HL-60/S4 treated with phorbol 12-myristate 13-acetate at 8.2 ng/mL for 4 days and 3 days (cell line): ENCODE results near the gene KCNG1.

Source experiments
- in situ Hi-C: fragments of 300-500 bp; cut with MboI; formaldehyde crosslinking; loops from 2 replicates; pipeline ENCODE4 v1.15.0; 2022; ENCODE audit warnings: low sequenced_read_pairs

The KCNG1 gene

DNA sequence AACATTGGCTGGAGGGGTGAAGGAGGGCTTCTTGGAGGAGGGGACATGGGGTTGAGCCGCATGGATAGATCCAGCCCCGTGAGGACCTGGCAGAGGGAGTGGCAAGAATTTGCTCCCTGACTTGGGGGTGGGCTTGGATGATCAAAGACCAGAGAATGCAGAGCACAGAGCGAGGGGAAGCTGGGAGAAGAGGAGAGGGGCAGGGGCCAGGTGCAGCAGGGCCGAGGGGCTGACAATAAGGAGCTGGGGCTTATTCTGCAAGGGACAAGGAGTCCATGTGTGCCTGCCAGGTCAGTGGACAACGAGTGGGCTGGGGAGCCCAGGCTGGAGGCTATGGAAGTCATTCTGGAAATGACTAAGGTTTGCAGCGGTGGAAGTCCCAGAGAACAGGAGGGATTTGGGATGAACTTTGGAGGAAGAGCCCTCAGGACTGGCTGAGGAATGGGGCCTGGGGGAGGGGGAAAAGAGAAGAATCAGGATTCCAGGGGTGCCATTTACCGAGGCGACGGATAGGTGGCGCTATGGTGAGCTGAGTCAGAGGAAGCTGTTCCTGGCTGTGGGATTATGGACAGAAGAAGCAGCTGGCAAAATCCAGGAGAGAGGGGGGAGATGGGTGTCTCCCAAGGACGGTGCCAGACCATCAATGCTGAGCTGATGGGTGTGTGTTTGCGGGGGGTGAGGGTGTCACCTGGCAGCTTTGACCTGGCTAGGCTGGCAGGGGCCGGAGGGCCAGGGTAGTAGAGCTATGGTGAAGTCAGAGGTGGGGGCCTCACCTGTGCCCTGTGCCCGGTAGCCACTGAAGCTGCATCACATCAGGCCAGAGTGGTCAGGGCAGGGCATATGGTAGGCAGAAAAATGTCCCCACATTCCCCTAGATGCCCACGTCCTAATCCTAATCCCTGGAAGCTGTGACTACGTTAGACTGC, 7.8 kb downstream of the KCNG1 start:
- in situ Hi-C loops: no loop called here

GRCh38 chr20:51013577-51014330, 9.2 kb downstream of the KCNG1 start:
- in situ Hi-C loops: no loop called here

DNA sequence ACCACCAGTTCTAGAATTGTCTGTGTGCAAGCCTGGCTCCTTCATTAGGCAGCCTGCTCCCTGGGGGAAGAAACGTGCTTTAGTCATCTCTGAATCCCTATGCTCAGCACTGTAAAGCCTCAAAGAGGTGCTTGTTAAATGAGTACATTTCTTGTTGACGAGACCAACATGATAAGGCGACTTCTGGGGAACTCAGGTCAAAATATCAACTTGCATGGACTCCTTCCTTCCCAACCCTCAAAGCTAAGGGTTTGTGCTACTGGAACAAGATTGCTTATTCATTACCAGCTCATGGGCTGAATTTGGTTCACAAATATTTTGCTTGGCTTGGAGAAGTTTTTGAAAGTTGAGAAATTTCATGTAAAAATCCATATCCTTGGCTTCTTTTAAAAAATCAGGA, 10.6 kb downstream of the KCNG1 start:
- in situ Hi-C loops: no loop called here

GRCh38 chr20:51011479-51011878, 11.4 kb downstream of the KCNG1 start:
- in situ Hi-C loops: no loop called here

GRCh38 chr20:51010932-51011331, 12.0 kb downstream of the KCNG1 start:
- in situ Hi-C loops: no loop called here

GRCh38 chr20:51010043-51010365, 12.9 kb downstream of the KCNG1 start:
- in situ Hi-C loops: no loop called here

- in situ Hi-C loops: no loop called here
Measured at GRCh38 chr20:51009303-51010042, 13.4 kb downstream of the KCNG1 start.

DNA sequence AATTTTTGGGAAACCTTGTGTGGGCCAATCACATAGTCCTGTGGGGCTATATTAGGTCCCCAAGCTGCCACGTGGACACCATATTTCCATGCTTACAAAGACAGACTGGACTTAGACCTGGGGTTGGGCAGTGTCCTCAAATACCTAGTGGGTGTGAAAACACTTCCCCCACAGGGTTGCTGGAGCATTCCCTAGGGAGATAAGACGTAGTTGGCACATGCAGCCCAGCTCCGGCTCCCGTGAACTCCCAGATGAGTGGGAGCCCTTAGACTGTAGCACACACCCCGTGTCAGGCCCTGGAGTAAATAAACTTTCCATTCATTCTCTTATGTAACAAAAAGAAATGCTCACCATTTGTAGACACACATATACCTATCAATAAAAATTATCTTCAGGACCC, 14.2 kb downstream of the KCNG1 start:
- in situ Hi-C loops: no loop called here

GRCh38 chr20:51005214-51005613, 17.7 kb downstream of the KCNG1 start:
- in situ Hi-C loops: no loop called here

- in situ Hi-C loops: no loop called here
Measured at GRCh38 chr20:51004781-51005180, 18.1 kb downstream of the KCNG1 start.

DNA sequence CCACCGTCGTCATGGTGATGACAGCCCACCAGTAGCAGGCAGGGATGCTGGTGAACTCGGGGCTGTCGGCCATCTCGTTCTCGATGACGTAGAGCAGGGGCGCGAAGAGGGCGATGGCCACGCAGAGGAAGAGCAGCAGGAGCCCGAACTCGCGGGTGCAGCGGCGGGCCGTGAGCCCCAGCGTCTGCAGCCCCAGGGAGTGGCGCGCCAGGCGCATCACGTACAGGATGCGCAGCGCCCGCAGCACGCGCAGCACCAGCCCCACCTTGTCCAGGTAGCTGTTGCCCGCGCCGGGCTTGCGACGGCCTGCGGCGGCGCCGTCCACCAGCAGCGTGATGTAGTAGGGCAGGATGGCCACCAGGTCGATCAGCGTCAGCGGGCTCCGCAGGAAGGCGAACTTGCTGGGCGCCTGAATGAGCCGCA, 18.6 kb downstream of the KCNG1 start:
- in situ Hi-C loops: no loop called here

DNA sequence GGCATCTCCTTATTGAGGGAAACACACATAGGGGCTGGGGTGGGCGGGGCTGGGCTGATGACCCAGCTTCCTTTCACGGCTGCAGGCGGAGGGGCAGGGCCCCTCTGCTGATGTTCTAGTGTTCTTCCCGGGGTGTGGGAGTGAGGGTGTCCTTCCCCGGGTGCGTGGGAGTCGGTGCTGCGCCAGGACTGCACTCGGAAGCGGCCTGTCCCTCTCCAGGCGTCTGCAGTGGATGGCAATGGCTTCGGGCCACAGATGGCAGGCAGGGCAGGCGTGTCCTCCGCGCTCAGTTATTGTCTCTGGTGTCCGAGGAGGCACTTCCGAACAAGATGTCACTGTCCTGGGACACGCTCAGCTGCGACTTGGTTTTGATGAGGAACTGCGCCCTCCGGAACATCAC, 19.2 kb downstream of the KCNG1 start:
- in situ Hi-C loops: no loop called here

DNA sequence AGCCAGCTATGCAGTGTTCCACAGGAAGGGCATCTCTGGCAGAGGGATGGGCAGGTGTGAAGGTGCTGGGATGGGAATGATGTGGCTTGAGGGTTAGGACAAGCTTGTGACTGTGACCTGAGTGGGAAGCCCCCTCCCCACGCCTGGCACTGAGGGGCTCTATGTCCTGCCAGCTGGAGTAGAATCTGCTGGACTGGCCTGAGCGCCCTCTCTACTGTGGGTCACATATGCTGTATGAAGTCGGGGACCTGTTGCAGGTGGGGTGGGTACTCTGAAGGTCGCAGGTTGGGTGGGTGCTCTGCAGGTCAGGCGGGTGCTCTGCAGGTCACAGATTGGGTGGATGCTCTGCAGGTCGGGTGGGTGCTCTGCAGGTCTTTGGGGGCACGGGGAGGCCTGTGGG, 20.3 kb downstream of the KCNG1 start:
- in situ Hi-C loops: no loop called here

GRCh38 chr20:51001430-51002265, 21.3 kb downstream of the KCNG1 start:
- in situ Hi-C loops: no loop called here

DNA sequence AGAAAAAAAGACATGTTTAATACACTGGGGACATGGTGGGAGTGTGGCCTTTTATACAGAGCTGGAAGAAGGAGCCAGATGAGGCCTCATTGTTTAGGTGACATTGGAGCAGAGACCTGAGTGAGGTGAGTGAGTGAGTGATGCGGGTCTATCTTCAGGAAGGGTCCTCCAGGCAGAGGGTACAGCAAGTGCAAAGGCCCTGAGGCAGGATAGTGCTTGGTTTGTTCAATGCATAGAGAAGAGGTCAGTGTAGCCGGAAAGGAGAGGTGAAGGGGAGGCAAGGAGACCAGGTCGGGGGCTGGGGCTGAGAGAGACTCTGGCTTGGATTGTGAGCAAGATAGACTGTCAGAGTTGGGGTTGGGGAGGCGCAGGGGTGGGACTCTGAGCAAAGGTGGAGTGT, 23.6 kb downstream of the KCNG1 start:
- in situ Hi-C loops: loop anchor here (25.0 kb wide), 1 partner anchor 613 kb away; no protein-coding TSS in a partner anchor

GRCh38 chr20:50996901-50997865, 25.7 kb downstream of the KCNG1 start:
- in situ Hi-C loops: loop anchor here (25.0 kb wide), 1 partner anchor 615 kb away; no protein-coding TSS in a partner anchor

DNA sequence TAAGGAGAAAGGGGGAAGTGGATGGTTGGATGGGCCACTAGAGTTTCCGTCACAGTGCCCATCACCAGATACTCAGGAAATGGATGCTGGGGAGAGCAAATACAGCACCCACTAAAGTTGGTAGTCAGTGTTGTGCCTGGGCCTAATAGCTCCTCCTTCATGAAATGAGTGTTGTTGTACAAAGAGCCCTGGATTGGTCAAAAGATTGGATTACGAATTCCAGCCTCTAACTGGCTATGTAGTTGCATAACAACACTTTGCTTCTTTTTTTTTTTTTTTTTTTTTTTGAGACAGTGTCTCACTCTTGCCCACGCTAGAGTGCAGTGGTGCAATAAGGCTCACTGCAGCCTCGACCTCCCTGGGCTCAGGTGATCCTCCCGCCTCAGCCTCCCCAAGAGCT, 27.4 kb downstream of the KCNG1 start:
- in situ Hi-C loops: loop anchor here (25.0 kb wide), 1 partner anchor 617 kb away; no protein-coding TSS in a partner anchor

- in situ Hi-C loops: loop anchor here (25.0 kb wide), 1 partner anchor 618 kb away; no protein-coding TSS in a partner anchor
Measured at GRCh38 chr20:50993876-50994275, 29.0 kb downstream of the KCNG1 start.
